HS-5 (cell line): ENCODE measurements around the gene NCEH1.
"Not testable (repeated sequence)": the region's sequence is repeated elsewhere in the genome, so short reads cannot be mapped to it uniquely, and the experiment has no call there.

Source experiments
- DNase-seq: peaks from one replicate; pipeline ENCODE4 v3.0.0-alpha.2; 2012; ENCODE audit warnings: low read depth

Gene NCEH1

DNA sequence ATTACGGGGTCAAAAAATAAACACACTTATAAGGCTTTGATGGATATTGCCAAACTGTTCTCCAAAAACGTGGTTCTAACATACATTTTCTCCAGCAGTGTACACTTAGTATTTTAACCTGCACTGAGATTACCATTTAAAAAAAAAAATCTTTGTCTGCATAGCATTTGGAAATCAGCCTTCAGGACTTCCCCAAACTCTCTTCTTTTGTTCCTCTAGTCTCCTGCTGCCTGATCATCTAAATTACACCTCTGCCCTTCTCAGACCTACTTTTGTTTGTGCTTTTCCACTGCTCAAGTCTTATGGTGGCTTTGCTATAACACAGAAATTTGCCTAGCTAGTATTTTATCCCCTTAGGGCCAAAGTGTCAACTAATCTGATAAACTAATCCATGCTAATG lies 3.8 kb downstream of the NCEH1 start:
- DNase-seq: no peak

DNA sequence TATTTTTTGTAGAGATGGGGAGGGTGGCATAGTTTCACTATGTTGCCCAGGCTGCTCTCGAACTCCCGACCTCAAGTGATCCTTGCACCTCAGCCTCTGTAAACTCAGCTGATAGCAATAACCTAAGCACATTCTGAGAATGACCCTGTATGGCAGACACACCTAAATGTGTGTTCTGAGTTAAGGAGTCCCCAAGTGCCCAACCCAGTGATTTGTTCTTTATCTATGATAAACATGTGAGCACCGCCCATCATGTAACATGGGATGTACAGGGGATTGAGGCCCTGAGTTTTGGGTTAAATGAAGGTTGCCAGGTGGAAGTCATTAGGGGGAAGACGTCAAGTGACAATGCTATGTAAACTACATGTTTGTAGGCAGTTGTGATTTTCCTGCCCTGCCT lies 5.7 kb downstream of the NCEH1 start:
- no peak for DNase-seq

DNA sequence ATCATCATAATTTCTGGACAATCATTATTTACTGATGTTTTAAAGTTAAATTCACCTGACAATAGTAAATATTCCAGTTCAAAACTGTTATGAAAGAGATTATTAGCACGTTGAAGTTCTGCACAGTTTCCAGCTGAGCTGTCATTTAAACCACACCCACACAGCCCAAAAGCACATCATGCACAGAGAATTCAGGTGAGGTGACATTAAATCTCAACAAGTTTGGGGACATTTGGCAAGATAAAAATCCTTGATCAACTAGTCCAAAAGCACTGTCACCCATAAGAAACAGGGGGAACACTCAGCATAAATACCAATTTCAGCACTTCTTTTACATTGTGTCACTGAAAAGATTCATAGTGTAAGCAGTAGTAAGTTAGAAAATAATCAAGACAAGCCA lies 6.9 kb downstream of the NCEH1 start:
- DNase-seq: no peak

DNA sequence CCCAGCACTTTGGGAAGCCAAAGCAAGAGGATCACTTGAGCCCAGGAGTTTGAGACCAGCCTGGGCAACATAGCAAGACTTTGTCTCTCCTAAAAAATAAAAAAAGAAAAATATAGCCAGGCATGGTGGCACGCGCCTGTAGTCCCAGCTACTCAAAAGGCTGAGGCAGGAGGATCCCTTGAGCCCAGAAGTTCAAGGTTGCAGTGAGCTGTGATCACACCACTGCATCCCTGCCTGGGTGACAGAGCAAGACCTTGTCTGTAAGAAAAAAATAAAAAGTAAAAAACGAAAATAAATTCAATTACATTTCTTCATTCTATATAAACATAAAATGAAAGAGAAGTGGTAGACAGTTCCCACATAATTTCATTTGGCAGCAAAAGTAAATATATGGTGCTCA lies 8.1 kb downstream of the NCEH1 start:
- DNase-seq: not testable (repeated sequence)

DNA sequence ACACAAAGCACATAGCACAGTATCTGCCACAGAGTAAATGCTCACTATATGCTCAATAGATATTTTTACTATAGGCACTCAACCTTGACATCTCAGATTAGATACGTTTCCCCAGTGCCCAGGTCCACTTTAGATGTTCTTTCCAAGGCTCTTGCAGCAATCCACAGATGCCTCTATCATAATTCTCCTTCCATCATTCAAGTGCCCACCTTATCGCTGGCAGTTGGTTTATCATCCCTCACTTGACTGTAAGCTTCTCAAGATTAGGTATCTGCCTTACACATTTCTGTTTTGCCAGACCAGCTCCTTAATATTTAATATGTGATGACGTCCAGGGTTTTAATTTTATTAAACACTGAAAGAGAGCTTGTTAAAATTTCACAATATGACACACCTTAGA lies 8.6 kb downstream of the NCEH1 start:
- DNase-seq: no peak

DNA sequence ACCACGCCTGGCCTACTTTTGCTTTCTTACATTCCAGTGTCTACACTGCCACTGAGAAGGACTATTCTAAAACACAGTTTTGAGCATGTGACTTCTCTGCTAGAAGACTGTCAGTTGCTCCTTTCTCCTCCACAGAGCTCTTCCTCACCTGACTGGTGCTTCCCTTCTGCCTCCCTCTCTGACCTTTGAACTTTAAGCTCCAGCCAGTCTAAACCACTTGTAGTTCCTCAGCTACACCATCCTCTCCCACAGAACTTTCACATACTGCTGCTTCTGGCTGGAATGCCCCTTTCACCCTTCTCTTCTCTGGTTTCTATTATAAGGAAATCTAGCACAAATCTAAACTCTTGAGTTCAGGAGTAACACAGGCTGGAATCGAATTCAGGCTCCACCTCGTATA lies 9.1 kb downstream of the NCEH1 start:
- no peak for DNase-seq

DNA sequence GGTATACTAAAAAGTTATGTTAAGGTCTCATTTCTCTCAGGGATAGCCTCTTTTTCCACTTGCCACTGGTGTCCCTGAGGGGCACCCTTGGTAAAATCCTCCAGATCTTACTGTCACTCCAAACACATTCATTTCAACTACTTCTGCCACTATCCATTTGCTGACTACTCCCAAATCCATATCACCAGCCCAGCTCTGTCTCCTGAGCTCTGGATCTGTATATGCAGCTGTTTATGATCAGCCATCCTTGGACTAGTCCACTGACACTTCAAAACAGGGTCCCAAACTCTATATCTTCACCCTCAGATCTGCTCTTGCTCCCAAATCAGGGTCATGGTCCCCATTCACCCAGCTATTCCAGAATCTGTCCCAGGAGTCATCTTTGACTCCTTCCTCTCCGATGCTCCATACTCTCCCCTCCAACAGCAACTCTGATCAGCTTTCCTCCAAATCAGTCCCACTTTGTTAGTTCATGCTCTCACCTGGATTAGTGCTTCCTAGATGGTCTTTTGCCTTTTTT lies 9.9 kb downstream of the NCEH1 start:
- no peak for DNase-seq

DNA sequence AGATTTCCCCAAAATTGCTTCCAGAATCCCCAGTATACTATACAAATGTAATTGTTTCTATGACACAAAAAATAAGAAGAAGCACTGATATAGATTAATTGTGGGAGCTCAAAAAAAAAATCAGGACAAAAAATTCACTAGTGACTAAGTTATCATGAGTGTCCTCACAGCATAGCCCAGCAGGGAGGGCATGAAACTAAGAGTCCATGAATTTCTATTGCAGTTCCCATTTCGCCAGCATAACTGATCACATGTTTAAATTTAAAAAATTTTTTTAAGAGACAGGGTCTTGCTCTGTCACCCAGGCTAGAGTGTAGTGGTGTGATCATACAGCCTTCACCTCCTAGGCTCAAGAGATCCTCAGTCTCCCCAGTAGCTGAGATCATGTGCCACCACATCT lies 10.6 kb downstream of the NCEH1 start:
- DNase-seq: no peak

DNA sequence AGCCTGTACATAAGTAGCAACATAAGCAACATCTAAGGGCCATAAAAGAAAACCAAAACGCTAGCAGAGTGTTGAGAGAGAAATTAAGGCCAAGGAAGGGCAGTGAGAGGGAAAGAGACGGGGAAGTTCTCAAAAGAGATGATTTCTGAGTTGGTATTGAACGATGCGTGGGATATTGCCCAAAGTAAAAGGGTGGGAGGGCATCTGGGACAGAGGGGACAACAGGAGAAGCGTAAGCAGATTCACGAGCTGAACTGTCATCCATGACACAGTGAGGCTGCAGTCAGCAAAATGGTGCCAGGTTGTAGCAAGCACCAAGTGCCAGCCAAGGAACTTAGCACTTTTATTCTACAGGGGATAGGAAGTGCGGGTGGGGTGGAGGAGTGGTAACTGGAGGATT lies 11.8 kb downstream of the NCEH1 start:
- DNase-seq: no peak

DNA sequence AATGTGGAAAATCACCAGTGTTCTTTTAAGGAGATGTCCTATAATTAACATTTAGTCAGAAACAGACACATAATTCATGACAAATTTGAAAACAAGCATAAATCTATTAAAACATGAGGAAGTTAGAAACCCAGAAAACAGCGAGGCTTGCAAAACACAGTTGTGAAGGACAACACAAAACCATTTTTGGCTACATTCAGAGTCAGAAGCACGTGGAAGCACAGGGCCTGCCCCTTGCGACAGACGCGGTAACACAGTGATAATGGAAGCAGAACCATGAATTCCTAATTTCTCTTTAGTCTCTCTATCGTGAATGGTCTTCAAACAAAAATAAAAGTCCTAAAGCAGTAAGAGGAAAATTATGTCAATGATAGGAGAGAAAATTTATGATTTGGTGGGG lies 12.2 kb downstream of the NCEH1 start:
- no peak for DNase-seq

DNA sequence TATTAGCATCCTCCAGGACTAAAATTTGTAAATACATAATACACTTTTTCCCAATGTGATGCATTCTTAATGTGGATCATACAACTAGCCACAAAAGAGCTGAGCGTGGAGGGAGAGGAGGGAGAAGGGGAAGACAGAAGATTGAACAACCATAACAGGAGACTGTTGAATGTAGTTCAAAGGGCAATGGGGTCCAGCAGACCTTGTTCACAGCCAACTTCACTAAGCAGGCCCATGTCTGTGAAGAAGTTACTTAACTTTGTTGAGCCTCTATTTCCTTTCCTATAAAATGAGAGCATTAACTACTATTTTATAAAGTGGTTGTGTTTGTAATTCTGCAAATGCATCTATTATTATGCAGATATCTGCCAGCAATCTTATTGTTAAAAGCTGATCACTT lies 13.3 kb downstream of the NCEH1 start:
- no peak for DNase-seq

DNA sequence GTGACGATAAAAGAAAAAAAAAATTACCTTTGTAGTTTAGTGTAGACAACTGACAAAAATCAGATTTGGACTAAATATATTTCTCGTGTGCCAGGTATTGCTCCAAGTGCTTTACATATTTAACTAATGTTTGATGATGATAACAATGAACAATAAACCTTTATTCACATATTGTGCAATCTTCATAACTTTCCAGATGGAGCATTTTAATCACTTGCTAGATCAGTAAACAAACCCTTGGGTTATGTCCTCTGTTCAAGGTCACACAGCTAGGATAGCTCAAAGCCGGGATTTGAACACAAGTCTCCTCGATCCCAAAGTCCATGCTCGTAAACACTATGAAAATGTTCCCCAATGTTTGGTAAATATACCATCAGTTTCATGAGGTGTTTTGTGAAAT lies 14.5 kb downstream of the NCEH1 start:
- no peak for DNase-seq

DNA sequence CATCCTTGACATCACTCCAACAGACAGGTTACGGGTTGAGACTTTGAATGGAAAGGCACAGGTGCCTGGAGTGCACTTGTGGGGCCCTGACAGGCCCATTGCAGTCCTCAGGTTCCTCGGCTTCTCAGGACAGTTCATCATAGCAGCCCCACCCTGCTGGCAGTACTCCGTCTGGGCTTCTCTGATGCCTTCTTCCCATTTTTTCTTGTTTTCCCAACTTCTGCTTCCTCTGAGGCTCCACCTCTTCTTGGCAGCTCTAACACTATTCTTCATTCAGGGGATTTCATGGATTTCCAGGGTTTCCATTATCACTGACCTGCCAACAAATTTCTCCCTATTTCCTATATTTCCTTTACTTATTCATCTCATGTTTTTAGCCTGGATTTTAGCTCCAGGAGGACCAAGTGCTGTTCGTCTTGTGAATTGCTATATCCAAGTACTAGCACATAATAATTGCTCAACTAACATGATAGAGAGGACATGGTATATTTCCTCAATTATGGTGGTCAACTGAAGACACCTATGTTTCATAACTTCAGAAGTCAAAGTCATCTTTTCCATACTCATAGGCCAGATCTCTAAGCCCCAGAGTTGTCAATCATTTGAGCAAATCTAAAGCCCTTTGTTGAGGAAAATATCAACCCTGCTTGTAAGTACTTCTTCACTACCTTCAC lies 16.2 kb downstream of the NCEH1 start:
- no peak for DNase-seq

DNA sequence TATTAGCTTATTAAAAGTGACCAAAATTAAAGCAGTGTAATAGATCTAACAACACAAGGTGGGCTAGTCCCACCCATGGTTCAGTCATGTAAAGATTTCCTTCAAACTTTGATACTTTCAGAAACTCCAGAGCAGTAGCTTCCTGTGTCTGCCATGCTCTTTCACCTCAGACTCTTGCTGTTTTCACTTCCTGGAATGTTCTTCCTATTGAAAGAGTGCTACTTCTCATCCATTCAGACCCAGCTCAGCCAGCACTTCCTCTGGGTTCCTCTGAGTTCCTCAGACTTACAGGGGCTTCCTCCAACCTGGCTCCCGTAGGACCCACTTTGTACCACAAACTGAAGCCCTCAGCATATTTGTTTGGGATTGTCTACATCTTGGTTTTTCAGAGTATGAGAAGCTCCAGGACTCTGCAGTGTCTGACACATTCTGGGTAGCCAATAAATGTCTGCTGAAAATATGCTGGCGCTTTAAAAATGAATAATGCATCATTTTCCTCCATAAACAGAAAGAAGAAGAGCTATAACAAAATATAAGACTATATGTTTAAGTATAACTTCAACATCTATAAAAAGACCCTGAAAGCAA lies 18.0 kb downstream of the NCEH1 start:
- no peak for DNase-seq

DNA sequence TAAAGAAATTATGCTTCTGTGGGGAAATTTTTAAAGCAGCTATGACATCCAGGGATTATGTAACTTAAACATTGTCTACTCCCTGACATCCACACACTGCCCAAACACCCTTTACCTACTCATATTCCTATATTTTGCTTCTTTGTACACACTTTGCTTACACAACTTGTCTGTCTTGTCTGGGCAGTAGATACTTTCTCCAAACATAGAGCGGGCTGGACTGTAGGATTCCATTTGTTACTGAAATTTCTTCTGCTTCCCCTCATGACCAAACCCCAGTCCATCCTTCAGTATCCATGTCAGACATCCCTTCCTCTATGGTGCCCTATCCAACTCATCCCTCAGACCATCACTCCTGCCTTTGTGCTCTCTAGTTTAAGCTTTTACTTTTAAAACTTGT lies 19.9 kb downstream of the NCEH1 start:
- no peak for DNase-seq

DNA sequence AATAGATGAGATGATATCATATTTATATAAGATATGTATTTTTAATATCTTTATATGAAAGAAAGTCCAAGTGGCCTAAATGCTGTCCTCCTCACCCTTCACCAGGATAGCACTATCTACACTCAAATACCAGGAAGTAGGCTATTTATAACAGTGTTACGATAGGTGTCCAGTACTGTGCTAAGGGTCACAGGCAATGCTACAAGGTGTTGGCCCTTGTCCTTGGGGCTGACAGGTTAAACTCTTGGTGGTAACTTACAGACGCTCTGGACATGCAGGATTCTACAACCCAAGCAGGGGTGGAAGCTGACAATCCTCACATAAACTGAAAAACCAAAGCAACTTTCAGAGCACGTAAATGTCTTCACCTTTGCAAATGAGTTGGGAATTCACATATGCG lies 22.3 kb downstream of the NCEH1 start:
- no peak for DNase-seq

DNA sequence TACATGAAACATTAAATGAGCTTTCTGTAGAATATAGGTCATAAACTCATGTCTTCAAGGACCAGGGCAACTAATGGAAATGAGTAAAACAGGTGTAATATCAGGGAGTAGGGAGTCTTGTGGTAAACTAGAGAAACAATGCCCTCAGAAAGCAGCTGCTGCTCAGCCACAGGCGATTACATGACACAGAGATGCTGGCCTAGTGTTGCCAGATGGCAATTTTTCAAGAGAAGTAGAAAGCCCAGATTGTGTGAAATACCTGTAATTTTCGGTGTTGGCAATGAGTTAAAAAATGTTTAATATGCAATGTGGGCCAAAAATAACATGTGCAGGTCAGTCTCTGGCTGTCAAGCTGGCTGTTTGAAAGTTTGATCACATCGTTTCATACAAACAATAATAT lies 23.4 kb downstream of the NCEH1 start:
- no peak for DNase-seq

DNA sequence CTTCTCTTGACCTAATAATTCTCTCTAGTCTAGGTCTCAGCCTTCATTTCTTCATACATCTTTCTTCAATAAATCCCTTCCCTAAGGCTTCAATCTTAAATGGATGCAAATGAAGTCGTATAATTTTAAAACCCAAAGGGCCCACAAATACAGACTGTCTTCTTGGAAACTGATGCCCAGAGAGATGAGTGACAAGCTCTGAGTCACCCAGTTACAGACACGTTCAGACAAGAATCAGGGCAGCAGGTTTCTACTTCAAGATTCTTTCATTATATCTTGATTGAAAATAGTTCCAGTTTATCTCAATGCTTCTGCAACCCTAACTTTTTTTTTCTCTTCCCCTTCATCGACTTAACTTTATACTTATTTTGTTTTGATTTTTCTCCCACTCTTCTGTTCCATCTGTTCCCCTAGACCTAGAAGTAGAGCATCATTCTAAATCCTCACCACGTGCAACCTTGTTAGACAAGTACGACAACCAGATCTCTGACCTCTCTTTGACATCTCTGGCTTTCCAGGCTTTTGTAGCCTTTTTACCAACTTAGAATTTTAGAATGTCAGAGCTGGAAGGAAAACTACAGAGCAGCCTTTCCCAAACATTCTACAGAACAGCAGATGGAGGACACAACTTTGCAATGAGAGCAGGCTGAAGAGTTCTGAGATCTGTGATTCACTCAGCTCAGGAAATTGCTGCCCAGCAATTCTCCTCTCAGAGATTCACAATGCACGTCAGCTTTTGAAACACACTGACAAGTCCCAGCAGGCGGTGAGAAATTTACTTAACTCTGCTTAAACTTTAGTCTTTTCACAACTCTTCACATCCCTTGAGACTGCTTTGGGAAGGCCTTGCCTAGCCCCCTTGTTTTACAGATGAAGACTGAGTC lies 25.3 kb downstream of the NCEH1 start:
- no peak for DNase-seq

DNA sequence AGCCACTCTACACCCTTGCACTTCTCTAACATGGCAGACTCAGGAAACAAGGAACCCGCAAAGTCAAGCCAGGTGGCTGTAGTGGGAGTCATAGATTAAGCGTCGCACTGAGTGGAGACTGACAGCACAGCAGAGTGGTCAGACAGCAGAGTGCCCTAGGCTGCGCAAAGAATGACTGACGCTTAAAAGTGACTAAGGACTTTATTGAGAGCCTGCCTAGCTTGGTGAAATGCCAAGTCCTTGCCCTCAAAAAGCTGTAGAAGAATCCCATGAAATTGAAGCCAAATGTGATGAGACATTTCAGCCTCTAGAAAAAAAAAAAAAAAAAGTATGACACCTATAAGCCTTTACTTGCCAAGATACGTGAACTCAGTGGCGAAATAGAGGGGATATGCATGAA lies 30.2 kb downstream of the NCEH1 start:
- DNase-seq: peak; percentile 39

DNA sequence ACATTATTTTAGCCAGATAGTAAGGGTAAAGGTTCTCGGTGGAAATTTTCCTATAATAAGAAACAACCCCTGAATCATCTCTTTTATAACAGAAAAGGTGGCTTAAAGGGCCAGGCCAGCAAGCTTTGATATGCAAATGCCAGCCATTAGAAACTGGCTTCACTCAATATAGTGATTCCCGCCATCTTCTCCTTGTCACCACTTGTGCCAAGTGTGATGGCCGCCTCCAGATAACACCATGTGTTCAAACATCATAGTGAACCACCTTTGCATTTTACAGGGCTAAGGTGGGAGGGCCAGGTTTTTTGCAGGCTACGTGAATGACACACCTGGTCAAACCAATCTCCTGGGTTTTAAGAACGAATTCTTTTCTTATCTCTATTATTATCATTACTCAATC lies 31.3 kb downstream of the NCEH1 start:
- no peak for DNase-seq

DNA sequence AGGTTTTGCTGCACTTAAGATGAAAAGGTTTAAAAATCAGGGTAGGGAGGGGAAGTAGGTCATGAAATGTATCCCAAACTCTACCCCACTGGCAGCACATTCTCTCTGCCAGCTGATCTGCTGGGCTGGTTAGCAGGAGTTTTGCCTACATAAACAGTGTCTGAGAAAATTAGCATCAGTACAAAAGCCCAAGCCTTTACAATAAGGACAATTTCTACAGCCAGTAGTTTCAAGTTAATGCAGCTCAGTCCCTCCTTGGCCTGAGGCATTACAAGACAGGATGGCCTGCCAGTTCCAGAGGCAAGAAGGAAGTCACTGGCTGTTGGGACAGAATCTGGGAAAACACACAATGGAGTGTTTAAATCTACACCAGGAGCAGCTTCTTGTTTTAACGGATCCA lies 32.8 kb downstream of the NCEH1 start:
- DNase-seq: no peak

DNA sequence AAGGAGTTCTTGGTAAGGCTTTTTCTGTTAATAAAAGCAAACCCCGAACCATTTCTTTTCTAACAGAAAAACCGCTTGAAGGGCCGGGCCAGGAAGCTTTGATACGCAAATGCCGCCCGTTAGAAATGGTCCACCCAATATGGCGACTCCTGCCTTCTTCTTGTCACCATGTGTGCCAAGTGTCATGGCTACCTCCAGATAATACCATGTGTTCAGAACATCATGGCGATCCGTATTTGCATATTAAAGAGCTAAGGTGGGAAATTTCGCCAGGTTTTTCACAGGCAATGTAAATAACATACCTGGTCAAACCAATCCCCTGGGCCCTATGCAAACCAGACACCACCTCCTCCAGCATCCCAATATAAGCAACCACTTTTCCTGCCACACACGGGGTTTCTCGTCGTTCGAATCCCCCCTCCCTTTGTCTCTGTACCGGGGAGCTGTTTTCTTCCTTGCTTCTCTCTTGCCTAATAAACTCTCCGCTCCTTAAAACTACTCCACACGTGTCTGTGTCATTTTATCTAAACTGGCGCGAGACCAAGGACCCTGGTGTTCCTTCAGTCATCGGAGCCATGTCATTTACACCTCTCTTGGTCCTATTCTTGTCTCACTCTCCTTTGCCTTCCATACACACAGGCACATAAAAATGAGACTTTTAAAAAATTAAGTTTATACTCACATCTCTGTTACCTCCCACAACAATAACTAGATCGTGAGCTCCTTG lies 34.5 kb downstream of the NCEH1 start:
- DNase-seq: no peak
